ENCODE measurements around the gene ACVR1. TPM values are rescaled to one million over a fixed set of nuclear protein-coding genes. Genes with fewer than 3 reads are reported as not detected.

Gene ACVR1
- total RNA-seq, 1 donor from 2014 or later: 36.3 TPM

- peaks cover 14% of the 10 kb centered on the region for H3K27me3 Mint-ChIP-seq (ENCODE audit: unreplicated experiment)
- H3K27ac Mint-ChIP-seq (ENCODE audit: unreplicated experiment): peak overlapping the region; percentile 100
- peaks cover 22% of the 10 kb centered on the region for H3K9me3 Mint-ChIP-seq (ENCODE audit: unreplicated experiment)
- peaks cover 55% of the 10 kb centered on the region for H3K4me1 Mint-ChIP-seq (ENCODE audit: low read depth, unreplicated experiment)
- peak overlapping the region; percentile 83 for H3K4me3 Mint-ChIP-seq (ENCODE audit: unreplicated experiment)
- H3K36me3 Mint-ChIP-seq (ENCODE audit: unreplicated experiment): no peaks in the 10 kb centered on the region
- no peak for TF ChIP-seq CTCF (IDR thresholded peaks at IDR 0.05; ENCODE audit: partially characterized antibody, unreplicated experiment)
- DNase-seq: no peak
These were observed 36.3 kb downstream of the ACVR1 start for GRCh38 chr2:157839822-157840221.

- Mint-ChIP-seq H3K4me1 (ENCODE audit: low read depth, unreplicated experiment) (peaks cover 55% of the 10 kb centered on the region), H3K4me3 (ENCODE audit: unreplicated experiment) (peak overlapping the region; percentile 86), H3K27me3 (ENCODE audit: unreplicated experiment) (peaks cover 14% of the 10 kb centered on the region), H3K9me3 (ENCODE audit: unreplicated experiment) (peaks cover 22% of the 10 kb centered on the region), H3K27ac (ENCODE audit: unreplicated experiment) (peak overlapping the region; percentile 100), H3K36me3 (ENCODE audit: unreplicated experiment) (no peaks in the 10 kb centered on the region)
- TF ChIP-seq CTCF (IDR thresholded peaks at IDR 0.05; ENCODE audit: partially characterized antibody, unreplicated experiment): no peak
- DNase-seq: peak; percentile 67
These were observed 36.8 kb downstream of the ACVR1 start for GRCh38 chr2:157839162-157839801.

- Mint-ChIP-seq H3K4me3 (ENCODE audit: unreplicated experiment) (peak overlapping the region; percentile 86), H3K4me1 (ENCODE audit: low read depth, unreplicated experiment) (peaks cover 56% of the 10 kb centered on the region), H3K36me3 (ENCODE audit: unreplicated experiment) (no peaks in the 10 kb centered on the region), H3K27me3 (ENCODE audit: unreplicated experiment) (peaks cover 12% of the 10 kb centered on the region), H3K9me3 (ENCODE audit: unreplicated experiment) (peaks cover 22% of the 10 kb centered on the region), H3K27ac (ENCODE audit: unreplicated experiment) (peak overlapping the region; percentile 100)
- DNase-seq: peak; percentile 55
- no peak for TF ChIP-seq CTCF (IDR thresholded peaks at IDR 0.05; ENCODE audit: partially characterized antibody, unreplicated experiment)
These were observed 37.5 kb downstream of the ACVR1 start for GRCh38 chr2:157838442-157839161.

- H3K4me1 Mint-ChIP-seq (ENCODE audit: low read depth, unreplicated experiment): peaks cover 56% of the 10 kb centered on the region
- peaks cover 22% of the 10 kb centered on the region for H3K9me3 Mint-ChIP-seq (ENCODE audit: unreplicated experiment)
- peak overlapping the region; percentile 100 for H3K27ac Mint-ChIP-seq (ENCODE audit: unreplicated experiment)
- peak overlapping the region; percentile 86 for H3K4me3 Mint-ChIP-seq (ENCODE audit: unreplicated experiment)
- no peaks in the 10 kb centered on the region for H3K36me3 Mint-ChIP-seq (ENCODE audit: unreplicated experiment)
- DNase-seq: no peak
- H3K27me3 Mint-ChIP-seq (ENCODE audit: unreplicated experiment): peaks cover 12% of the 10 kb centered on the region
- no peak for TF ChIP-seq CTCF (IDR thresholded peaks at IDR 0.05; ENCODE audit: partially characterized antibody, unreplicated experiment)
These were observed 38.2 kb downstream of the ACVR1 start for GRCh38 chr2:157837851-157838441.

- H3K4me1 Mint-ChIP-seq (ENCODE audit: low read depth, unreplicated experiment): peaks cover 56% of the 10 kb centered on the region
- no peaks in the 10 kb centered on the region for H3K36me3 Mint-ChIP-seq (ENCODE audit: unreplicated experiment)
- TF ChIP-seq CTCF (IDR thresholded peaks at IDR 0.05; ENCODE audit: partially characterized antibody, unreplicated experiment): no peak
- H3K4me3 Mint-ChIP-seq (ENCODE audit: unreplicated experiment): peak overlapping the region; percentile 50
- DNase-seq: no peak
- peaks cover 22% of the 10 kb centered on the region for H3K9me3 Mint-ChIP-seq (ENCODE audit: unreplicated experiment)
- peaks cover 12% of the 10 kb centered on the region for H3K27me3 Mint-ChIP-seq (ENCODE audit: unreplicated experiment)
- H3K27ac Mint-ChIP-seq (ENCODE audit: unreplicated experiment): peak overlapping the region; percentile 100
These were observed 39.6 kb downstream of the ACVR1 start for GRCh38 chr2:157836531-157836930.

Measured in glutamatergic neuron (in vitro differentiated cells).